ENCODE results near the gene ATXN1L.
"Not testable (repeated sequence)": the region's sequence is repeated elsewhere in the genome, so short reads cannot be mapped to it uniquely, and the experiment has no call there.

Gene ATXN1L

GRCh38 chr16:71894921-71895678 lies 49.3 kb downstream of the ATXN1L start, which contains the start of gene IST1:
TSS of gene IST1 (plus strand) at chr16:71895531. CDS start at chr16:71915641, 20,110 bp downstream.
- peak; percentile 99 for DNase-seq

GRCh38 chr16:71895679-71896365 lies 50.0 kb downstream of the ATXN1L start:
- DNase-seq: no peak

- no peak for DNase-seq
Measured at GRCh38 chr16:71896764-71897368, 51.1 kb downstream of the ATXN1L start.

GRCh38 chr16:71899171-71899570 lies 53.4 kb downstream of the ATXN1L start:
- no peak for DNase-seq

GRCh38 chr16:71902656-71903365 lies 57.0 kb downstream of the ATXN1L start:
- DNase-seq: no peak

GRCh38 chr16:71903608-71904007 lies 57.8 kb downstream of the ATXN1L start:
- DNase-seq: no peak

- no peak for DNase-seq
Measured at GRCh38 chr16:71904239-71904638, 58.5 kb downstream of the ATXN1L start.

GRCh38 chr16:71905765-71906164 lies 60.0 kb downstream of the ATXN1L start:
- DNase-seq: not testable (repeated sequence)
